GM23338 (cell line): ENCODE data around the gene TTYH1.

Experiments
- CTCF ChIP-seq, 2 experiments: fragments of 200-600 bp in 1 of 2; sonication (generic) in 1 of 2; conservative IDR thresholded peaks; 2 replicates each; pipeline versions ENCODE4 v1.5.1 to v1.6.1; 2016 to 2017; ENCODE audit warnings: antibody characterized with exemption in 2 of 2, low read depth in 2 of 2, mild to moderate bottlenecking in 2 of 2, moderate library complexity in 1 of 2
- EZH2 ChIP-seq: fragments of 200-600 bp; sonication (generic); IDR thresholded peaks from one replicate; pipeline ENCODE4 v1.8.0; 2017; ENCODE audit warnings: antibody characterized with exemption, mild to moderate bottlenecking, low read depth; ENCODE audit not compliant: unreplicated experiment
- EZH2phosphoT487 ChIP-seq: fragments of 200-600 bp; sonication (generic); IDR thresholded peaks from one replicate; pipeline ENCODE4 v1.8.1; 2018; ENCODE audit warnings: antibody characterized with exemption; ENCODE audit not compliant: unreplicated experiment
- POLR2AphosphoS5 ChIP-seq: IDR thresholded peaks from 2 replicates; pipeline ENCODE4 v1.6.1; 2016; ENCODE audit warnings: antibody characterized with exemption, low read depth
- STAT1 ChIP-seq: IDR thresholded peaks from one replicate; pipeline ENCODE4 v1.6.1; 2016; ENCODE audit warnings: antibody characterized with exemption; ENCODE audit not compliant: unreplicated experiment
- TF ChIP-seq, protein P1 (sequence below): IDR thresholded peaks from one replicate; pipeline ENCODE4 v1.6.1; 2018; ENCODE audit warnings: antibody characterized with exemption; ENCODE audit not compliant: unreplicated experiment

- TF ChIP-seq CTCF (conservative IDR thresholded peaks at IDR 0.05; ENCODE audit: low read depth in 2 of 2) (no peak), POLR2AphosphoS5 (no peak), EZH2 (no peak), EZH2phosphoT487 (no peak), STAT1 (no peak)
- TF ChIP-seq, protein P1, sequence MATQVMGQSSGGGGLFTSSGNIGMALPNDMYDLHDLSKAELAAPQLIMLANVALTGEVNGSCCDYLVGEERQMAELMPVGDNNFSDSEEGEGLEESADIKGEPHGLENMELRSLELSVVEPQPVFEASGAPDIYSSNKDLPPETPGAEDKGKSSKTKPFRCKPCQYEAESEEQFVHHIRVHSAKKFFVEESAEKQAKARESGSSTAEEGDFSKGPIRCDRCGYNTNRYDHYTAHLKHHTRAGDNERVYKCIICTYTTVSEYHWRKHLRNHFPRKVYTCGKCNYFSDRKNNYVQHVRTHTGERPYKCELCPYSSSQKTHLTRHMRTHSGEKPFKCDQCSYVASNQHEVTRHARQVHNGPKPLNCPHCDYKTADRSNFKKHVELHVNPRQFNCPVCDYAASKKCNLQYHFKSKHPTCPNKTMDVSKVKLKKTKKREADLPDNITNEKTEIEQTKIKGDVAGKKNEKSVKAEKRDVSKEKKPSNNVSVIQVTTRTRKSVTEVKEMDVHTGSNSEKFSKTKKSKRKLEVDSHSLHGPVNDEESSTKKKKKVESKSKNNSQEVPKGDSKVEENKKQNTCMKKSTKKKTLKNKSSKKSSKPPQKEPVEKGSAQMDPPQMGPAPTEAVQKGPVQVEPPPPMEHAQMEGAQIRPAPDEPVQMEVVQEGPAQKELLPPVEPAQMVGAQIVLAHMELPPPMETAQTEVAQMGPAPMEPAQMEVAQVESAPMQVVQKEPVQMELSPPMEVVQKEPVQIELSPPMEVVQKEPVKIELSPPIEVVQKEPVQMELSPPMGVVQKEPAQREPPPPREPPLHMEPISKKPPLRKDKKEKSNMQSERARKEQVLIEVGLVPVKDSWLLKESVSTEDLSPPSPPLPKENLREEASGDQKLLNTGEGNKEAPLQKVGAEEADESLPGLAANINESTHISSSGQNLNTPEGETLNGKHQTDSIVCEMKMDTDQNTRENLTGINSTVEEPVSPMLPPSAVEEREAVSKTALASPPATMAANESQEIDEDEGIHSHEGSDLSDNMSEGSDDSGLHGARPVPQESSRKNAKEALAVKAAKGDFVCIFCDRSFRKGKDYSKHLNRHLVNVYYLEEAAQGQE = no peak
Measured at GRCh38 chr19:54418030-54418929, 3.0 kb downstream of the TTYH1 start.
